ENCODE data around the gene ADIPOR2.
"Not testable (repeated sequence)": the region's sequence is repeated elsewhere in the genome, so short reads cannot be mapped to it uniquely, and the experiment has no call there.

- TF ChIP-seq, protein P1, sequence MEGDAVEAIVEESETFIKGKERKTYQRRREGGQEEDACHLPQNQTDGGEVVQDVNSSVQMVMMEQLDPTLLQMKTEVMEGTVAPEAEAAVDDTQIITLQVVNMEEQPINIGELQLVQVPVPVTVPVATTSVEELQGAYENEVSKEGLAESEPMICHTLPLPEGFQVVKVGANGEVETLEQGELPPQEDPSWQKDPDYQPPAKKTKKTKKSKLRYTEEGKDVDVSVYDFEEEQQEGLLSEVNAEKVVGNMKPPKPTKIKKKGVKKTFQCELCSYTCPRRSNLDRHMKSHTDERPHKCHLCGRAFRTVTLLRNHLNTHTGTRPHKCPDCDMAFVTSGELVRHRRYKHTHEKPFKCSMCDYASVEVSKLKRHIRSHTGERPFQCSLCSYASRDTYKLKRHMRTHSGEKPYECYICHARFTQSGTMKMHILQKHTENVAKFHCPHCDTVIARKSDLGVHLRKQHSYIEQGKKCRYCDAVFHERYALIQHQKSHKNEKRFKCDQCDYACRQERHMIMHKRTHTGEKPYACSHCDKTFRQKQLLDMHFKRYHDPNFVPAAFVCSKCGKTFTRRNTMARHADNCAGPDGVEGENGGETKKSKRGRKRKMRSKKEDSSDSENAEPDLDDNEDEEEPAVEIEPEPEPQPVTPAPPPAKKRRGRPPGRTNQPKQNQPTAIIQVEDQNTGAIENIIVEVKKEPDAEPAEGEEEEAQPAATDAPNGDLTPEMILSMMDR (conservative IDR thresholded peaks at IDR 0.05; ENCODE audit: low read depth, low read length) = not testable (repeated sequence)
- TF ChIP-seq POLR2A (IDR thresholded peaks at IDR 0.05; ENCODE audit: low read depth, low read length); RAD21 (IDR thresholded peaks at IDR 0.05; ENCODE audit: low read length); ELK1 (IDR thresholded peaks at IDR 0.05; ENCODE audit: borderline replicate concordance, low read depth, low read length); RCOR1 (IDR thresholded peaks at IDR 0.05; ENCODE audit: insufficient replicate concordance, low read length); BHLHE40 (IDR thresholded peaks at IDR 0.05; ENCODE audit: low read depth, low read length); CEBPB (IDR thresholded peaks at IDR 0.05; ENCODE audit: low read depth, low read length); MAFK (IDR thresholded peaks at IDR 0.05; ENCODE audit: low read depth, low read length): not testable (repeated sequence)
- TF ChIP-seq, protein P2, sequence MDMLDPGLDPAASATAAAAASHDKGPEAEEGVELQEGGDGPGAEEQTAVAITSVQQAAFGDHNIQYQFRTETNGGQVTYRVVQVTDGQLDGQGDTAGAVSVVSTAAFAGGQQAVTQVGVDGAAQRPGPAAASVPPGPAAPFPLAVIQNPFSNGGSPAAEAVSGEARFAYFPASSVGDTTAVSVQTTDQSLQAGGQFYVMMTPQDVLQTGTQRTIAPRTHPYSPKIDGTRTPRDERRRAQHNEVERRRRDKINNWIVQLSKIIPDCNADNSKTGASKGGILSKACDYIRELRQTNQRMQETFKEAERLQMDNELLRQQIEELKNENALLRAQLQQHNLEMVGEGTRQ (IDR thresholded peaks at IDR 0.05; ENCODE audit: low read depth, low read length) = not testable (repeated sequence)
These were observed 20.0 kb downstream of the ADIPOR2 start for GRCh38 chr12:1710870-1711269.
